Inflammatory macrophage (primary cell): ENCODE results near the gene XYLT1.
A peak's percentile ranks its signal among the peaks of the same experiment; 100 is the strongest.

ENCODE experiments used
- DNase-seq, 2 donors: peaks; one replicate each; pipeline ENCODE4 v3.0.0-alpha.2; 2020 to 2022

Gene XYLT1

GRCh38 chr16:17354685-17355084, 116.1 kb downstream of the XYLT1 start:
- no peak for DNase-seq

GRCh38 chr16:17354141-17354601, 116.6 kb downstream of the XYLT1 start:
- no peak for DNase-seq

- DNase-seq: no peak
These were observed 117.2 kb downstream of the XYLT1 start for GRCh38 chr16:17353561-17353960.

- peak in 1 of 2 donors; percentile 39 for DNase-seq
These were observed 119.2 kb downstream of the XYLT1 start for GRCh38 chr16:17351441-17352035.

- peak; percentile 84 to 93 for DNase-seq
These were observed 120.6 kb downstream of the XYLT1 start for GRCh38 chr16:17350207-17350606.

GRCh38 chr16:17348826-17349225, 121.9 kb downstream of the XYLT1 start:
- no peak for DNase-seq

- DNase-seq: peak in 1 of 2 donors; percentile 51
These were observed 122.5 kb downstream of the XYLT1 start for GRCh38 chr16:17348042-17348783.

GRCh38 chr16:17347624-17348023, 123.1 kb downstream of the XYLT1 start:
- DNase-seq: no peak

GRCh38 chr16:17346621-17347569, 123.9 kb downstream of the XYLT1 start:
- peak; percentile 30 to 52 for DNase-seq

GRCh38 chr16:17345043-17345442, 125.7 kb downstream of the XYLT1 start:
- DNase-seq: peak; percentile 32 to 55

- peak; percentile 83 to 85 for DNase-seq
These were observed 127.0 kb downstream of the XYLT1 start for GRCh38 chr16:17343728-17344127.

- DNase-seq: peak in 1 of 2 donors; percentile 53
These were observed 127.7 kb downstream of the XYLT1 start for GRCh38 chr16:17343028-17343427.

- DNase-seq: peak; percentile 76 to 81
These were observed 128.7 kb downstream of the XYLT1 start for GRCh38 chr16:17342031-17342430.

- no peak for DNase-seq
These were observed 130.0 kb downstream of the XYLT1 start for GRCh38 chr16:17340804-17341203.

- no peak for DNase-seq
These were observed 130.8 kb downstream of the XYLT1 start for GRCh38 chr16:17339764-17340541.

- DNase-seq: peak in 1 of 2 donors; percentile 36
These were observed 132.5 kb downstream of the XYLT1 start for GRCh38 chr16:17338244-17338643.

- no peak for DNase-seq
These were observed 134.2 kb downstream of the XYLT1 start for GRCh38 chr16:17336530-17336900.

GRCh38 chr16:17335826-17336529, 134.8 kb downstream of the XYLT1 start:
- DNase-seq: peak; percentile 38 to 62

GRCh38 chr16:17335406-17335805, 135.4 kb downstream of the XYLT1 start:
- DNase-seq: peak; percentile 28 to 48

GRCh38 chr16:17334096-17334495, 136.7 kb downstream of the XYLT1 start:
- peak; percentile 66 to 90 for DNase-seq

- no peak for DNase-seq
These were observed 137.5 kb downstream of the XYLT1 start for GRCh38 chr16:17333229-17333628.

- DNase-seq: no peak
These were observed 138.8 kb downstream of the XYLT1 start for GRCh38 chr16:17331991-17332390.
